ENCODE data around the gene PTPRR.

PTPRR gene

GRCh38 chr12:70920251-70920851 is at the start of gene PTPRR:
TSS of gene PTPRR (minus strand) at chr12:70920738. CDS start at chr12:70920390, 348 bp downstream.
- DNase-seq = no peak

GRCh38 chr12:70966996-70967790 is 46.7 kb upstream of the PTPRR start:
- no peak for DNase-seq

GRCh38 chr12:70966046-70966445 is 45.5 kb upstream of the PTPRR start:
- DNase-seq = no peak

GRCh38 chr12:70964867-70965510 is 44.5 kb upstream of the PTPRR start:
- DNase-seq = no peak

GRCh38 chr12:70963081-70963660 is 42.6 kb upstream of the PTPRR start:
- DNase-seq = no peak

GRCh38 chr12:70962226-70962794 is 41.8 kb upstream of the PTPRR start:
- DNase-seq = no peak

- no peak for DNase-seq
Observed at GRCh38 chr12:70960484-70960883, 39.9 kb upstream of the PTPRR start.

- DNase-seq = no peak
Observed at GRCh38 chr12:70955415-70955814, 34.9 kb upstream of the PTPRR start.

GRCh38 chr12:70950451-70950850 is 29.9 kb upstream of the PTPRR start:
- DNase-seq = no peak

GRCh38 chr12:70948976-70949336 is 28.4 kb upstream of the PTPRR start:
- no peak for DNase-seq

- no peak for DNase-seq
Observed at GRCh38 chr12:70948236-70948975, 27.9 kb upstream of the PTPRR start.

- no peak for DNase-seq
Observed at GRCh38 chr12:70936203-70936813, 15.8 kb upstream of the PTPRR start.

GRCh38 chr12:70933133-70933532 is 12.6 kb upstream of the PTPRR start:
- no peak for DNase-seq

- no peak for DNase-seq
Observed at GRCh38 chr12:70929029-70929428, 8.5 kb upstream of the PTPRR start.

GRCh38 chr12:70928071-70928470 is 7.5 kb upstream of the PTPRR start:
- no peak for DNase-seq

- DNase-seq = no peak
Observed at GRCh38 chr12:70927356-70927755, 6.8 kb upstream of the PTPRR start.

- no peak for DNase-seq
Observed at GRCh38 chr12:70925539-70925938, 5.0 kb upstream of the PTPRR start.

- DNase-seq = no peak
Observed at GRCh38 chr12:70920891-70921290, 353 bp upstream of the PTPRR start.

- no peak for DNase-seq
Observed at GRCh38 chr12:70919597-70920035, 922 bp downstream of the PTPRR start.

- no peak for DNase-seq
Observed at GRCh38 chr12:70919176-70919575, 1.4 kb downstream of the PTPRR start.

- DNase-seq = no peak
Observed at GRCh38 chr12:70918321-70918720, 2.2 kb downstream of the PTPRR start.

- DNase-seq = no peak
Observed at GRCh38 chr12:70910666-70911065, 9.9 kb downstream of the PTPRR start.
